ENCODE measurements around the gene LRMDA. TPM values are rescaled to one million over a fixed set of nuclear protein-coding genes. Genes with fewer than 3 reads are reported as not detected.

Gene LRMDA
- total RNA-seq, 6 experiments from 2014 or later: 0.32 TPM; not detected in 5

GRCh38 chr10:75452997-75453396 is 21.6 kb downstream of the LRMDA start:
- peaks cover 16% of the 10 kb centered on the region for H3K27me3 Mint-ChIP-seq (ENCODE audit: insufficient read depth)
- DNase-seq: no peak
- H3K9me3 Mint-ChIP-seq: no peaks in the 10 kb centered on the region
- no peak for TF ChIP-seq CTCF (IDR thresholded peaks at IDR 0.05)
- H3K36me3 Mint-ChIP-seq (ENCODE audit: low read depth): no peaks in the 10 kb centered on the region
- H3K4me1 Mint-ChIP-seq (ENCODE audit: low read depth): no peaks in the 10 kb centered on the region
- no peak overlapping the region for H3K4me3 Mint-ChIP-seq
- no peak overlapping the region for H3K27ac Mint-ChIP-seq

- no peak for DNase-seq
- Mint-ChIP-seq H3K4me1 (ENCODE audit: low read depth) (no peaks in the 10 kb centered on the region), H3K4me3 (no peak overlapping the region), H3K36me3 (ENCODE audit: low read depth) (no peaks in the 10 kb centered on the region), H3K27ac (no peak overlapping the region), H3K27me3 (ENCODE audit: insufficient read depth) (peaks cover 10% of the 10 kb centered on the region), H3K9me3 (no peaks in the 10 kb centered on the region)
- no peak for TF ChIP-seq CTCF (IDR thresholded peaks at IDR 0.05)
Measured at GRCh38 chr10:75456122-75456521, 24.7 kb downstream of the LRMDA start.

GRCh38 chr10:75460059-75460458 is 28.6 kb downstream of the LRMDA start:
- DNase-seq: no peak
- no peak for TF ChIP-seq CTCF (IDR thresholded peaks at IDR 0.05)
- H3K27me3 Mint-ChIP-seq (ENCODE audit: insufficient read depth): peaks cover 11% of the 10 kb centered on the region
- H3K4me1 Mint-ChIP-seq (ENCODE audit: low read depth): no peaks in the 10 kb centered on the region
- H3K27ac Mint-ChIP-seq: no peak overlapping the region
- no peak overlapping the region for H3K4me3 Mint-ChIP-seq
- no peaks in the 10 kb centered on the region for H3K9me3 Mint-ChIP-seq
- no peaks in the 10 kb centered on the region for H3K36me3 Mint-ChIP-seq (ENCODE audit: low read depth)

GRCh38 chr10:75461672-75462649 is 30.5 kb downstream of the LRMDA start:
- Mint-ChIP-seq H3K27me3 (ENCODE audit: insufficient read depth) (peaks cover 11% of the 10 kb centered on the region), H3K4me1 (ENCODE audit: low read depth) (peaks cover 4% of the 10 kb centered on the region; the same call in 1 of the 2 replicates), H3K9me3 (no peaks in the 10 kb centered on the region), H3K36me3 (ENCODE audit: low read depth) (no peaks in the 10 kb centered on the region), H3K4me3 (no peak overlapping the region), H3K27ac (no peak overlapping the region)
- no peak for TF ChIP-seq CTCF (IDR thresholded peaks at IDR 0.05)
- DNase-seq: no peak

GRCh38 chr10:75462865-75463264 is 31.4 kb downstream of the LRMDA start:
- peaks cover 13% of the 10 kb centered on the region for H3K27me3 Mint-ChIP-seq (ENCODE audit: insufficient read depth)

More at GRCh38 chr10:75462865-75463264, 31.4 kb downstream of the LRMDA start:
- no peaks in the 10 kb centered on the region for H3K36me3 Mint-ChIP-seq (ENCODE audit: low read depth)
- no peak for DNase-seq
- H3K4me1 Mint-ChIP-seq (ENCODE audit: low read depth): peaks cover 4% of the 10 kb centered on the region; the same call in 1 of the 2 replicates
- TF ChIP-seq CTCF (IDR thresholded peaks at IDR 0.05): no peak
- H3K4me3 Mint-ChIP-seq: no peak overlapping the region
- H3K27ac Mint-ChIP-seq: no peak overlapping the region
- H3K9me3 Mint-ChIP-seq: no peaks in the 10 kb centered on the region
